ENCODE results near the gene PDE10A. TPM values are rescaled to one million over a fixed set of nuclear protein-coding genes. Genes with fewer than 3 reads are reported as not detected.
"Not testable (repeated sequence)": the region's sequence is repeated elsewhere in the genome, so short reads cannot be mapped to it uniquely, and the experiment has no call there.

Gene PDE10A
- total RNA-seq, 4 donors from 2014 or later, result 0.54 to 4.4 (median 0.98) TPM

DNA sequence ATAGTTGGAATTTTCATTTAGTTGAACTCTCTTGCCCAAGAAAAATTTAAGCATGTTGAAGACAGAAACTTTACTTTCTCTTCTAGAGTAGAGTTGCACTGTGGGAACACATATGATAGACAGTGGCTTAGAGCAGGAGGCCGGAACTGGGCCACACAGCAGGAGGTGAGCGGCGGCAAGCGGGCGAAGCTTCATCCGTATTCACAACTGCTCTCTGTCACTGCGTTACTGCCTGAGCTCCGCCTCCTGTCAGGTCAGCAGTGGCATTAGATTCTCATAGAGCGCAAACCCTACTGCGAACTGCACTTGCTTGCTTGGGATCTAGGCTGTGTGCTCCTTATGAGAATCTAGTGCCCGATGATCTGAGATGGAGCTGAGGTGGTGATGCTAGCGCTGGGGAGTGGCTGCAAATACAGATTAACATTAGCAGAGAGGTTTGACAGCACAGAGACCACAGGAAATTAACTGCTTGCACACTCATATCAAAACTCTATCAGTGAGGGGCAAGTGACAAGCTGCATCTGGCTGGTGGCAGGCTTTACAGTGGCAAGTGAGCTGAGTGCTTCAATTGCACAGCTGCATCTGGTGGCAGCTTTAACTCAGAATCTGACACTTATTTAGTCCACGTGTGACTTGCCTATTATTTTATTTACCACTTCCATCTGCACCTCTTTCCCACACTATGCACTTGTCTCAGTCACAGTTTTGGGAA, 178.7 kb downstream of the PDE10A start:
- WGBS, 2 donors, result 88 to 95% methylated on average over 13 of the region's 13 CpGs
- intact Hi-C loops (cut with DNase I; ENCODE audit: low total_unique reads), result no loop called here
- no peak for DNase-seq (ENCODE audit: low spot score in 2 of 2)
- TF ChIP-seq, protein P1, sequence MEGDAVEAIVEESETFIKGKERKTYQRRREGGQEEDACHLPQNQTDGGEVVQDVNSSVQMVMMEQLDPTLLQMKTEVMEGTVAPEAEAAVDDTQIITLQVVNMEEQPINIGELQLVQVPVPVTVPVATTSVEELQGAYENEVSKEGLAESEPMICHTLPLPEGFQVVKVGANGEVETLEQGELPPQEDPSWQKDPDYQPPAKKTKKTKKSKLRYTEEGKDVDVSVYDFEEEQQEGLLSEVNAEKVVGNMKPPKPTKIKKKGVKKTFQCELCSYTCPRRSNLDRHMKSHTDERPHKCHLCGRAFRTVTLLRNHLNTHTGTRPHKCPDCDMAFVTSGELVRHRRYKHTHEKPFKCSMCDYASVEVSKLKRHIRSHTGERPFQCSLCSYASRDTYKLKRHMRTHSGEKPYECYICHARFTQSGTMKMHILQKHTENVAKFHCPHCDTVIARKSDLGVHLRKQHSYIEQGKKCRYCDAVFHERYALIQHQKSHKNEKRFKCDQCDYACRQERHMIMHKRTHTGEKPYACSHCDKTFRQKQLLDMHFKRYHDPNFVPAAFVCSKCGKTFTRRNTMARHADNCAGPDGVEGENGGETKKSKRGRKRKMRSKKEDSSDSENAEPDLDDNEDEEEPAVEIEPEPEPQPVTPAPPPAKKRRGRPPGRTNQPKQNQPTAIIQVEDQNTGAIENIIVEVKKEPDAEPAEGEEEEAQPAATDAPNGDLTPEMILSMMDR (IDR thresholded peaks at IDR 0.05), result no peak
- no peak for TF ChIP-seq POLR2A (IDR thresholded peaks at IDR 0.05)
- no peak overlapping the region for H3K4me3 ChIP-seq (ENCODE audit: low read depth, poor library complexity, severe bottlenecking)

DNA sequence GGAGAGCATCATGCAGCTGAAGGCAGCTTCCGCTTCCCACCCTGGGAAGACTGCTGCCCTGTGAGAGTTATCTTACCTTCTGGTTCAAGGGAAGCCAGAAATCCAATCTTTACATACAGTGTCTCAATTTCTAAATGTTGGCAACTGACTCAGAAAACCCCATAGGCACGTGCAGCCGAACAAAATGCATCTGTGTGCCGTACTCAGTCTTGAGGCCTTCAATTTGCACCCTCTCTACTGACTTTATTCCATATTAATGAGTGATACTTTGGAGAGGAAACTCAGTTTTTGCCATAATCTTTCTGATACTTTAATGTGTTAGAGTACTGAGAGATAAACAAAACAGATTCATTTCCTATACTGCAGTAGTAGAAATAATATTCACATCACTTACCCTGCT, 181.1 kb downstream of the PDE10A start:
- no peak for DNase-seq (ENCODE audit: low spot score in 2 of 2)
- H3K4me3 ChIP-seq (ENCODE audit: low read depth, poor library complexity, severe bottlenecking), result no peak overlapping the region
- 89 to 96% methylated on average over 4 of the region's 4 CpGs for WGBS, 2 donors
- TF ChIP-seq, protein P1 (IDR thresholded peaks at IDR 0.05), result no peak
- no peak for TF ChIP-seq POLR2A (IDR thresholded peaks at IDR 0.05)
- intact Hi-C loops (cut with DNase I; ENCODE audit: low total_unique reads), result no loop called here

DNA sequence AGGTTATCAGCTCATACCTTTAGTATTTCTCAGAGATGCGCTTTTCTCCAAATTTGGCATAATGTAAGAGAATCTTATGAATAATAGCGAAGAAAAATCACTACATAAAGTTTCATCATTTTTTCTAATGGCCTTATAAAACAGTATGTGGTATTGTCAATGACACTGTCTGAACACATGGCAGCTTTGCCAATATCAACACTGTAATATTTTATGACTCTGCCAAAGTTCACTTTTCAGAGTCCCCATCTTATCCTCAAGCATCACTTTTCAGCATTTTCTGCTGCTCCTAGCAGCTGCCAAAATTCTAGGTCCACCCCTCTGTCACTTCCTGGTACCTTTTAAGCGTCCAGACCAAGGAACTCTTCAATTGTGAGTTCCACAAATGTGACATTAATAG, 182.1 kb downstream of the PDE10A start:
- no peak for DNase-seq (ENCODE audit: low spot score in 2 of 2)
- intact Hi-C loops (cut with DNase I; ENCODE audit: low total_unique reads), result no loop called here
- no peak overlapping the region for H3K4me3 ChIP-seq (ENCODE audit: low read depth, poor library complexity, severe bottlenecking)
- WGBS, 2 donors, result 77 to 85% methylated on average over 3 of the region's 3 CpGs
- no peak for TF ChIP-seq POLR2A (IDR thresholded peaks at IDR 0.05)
- TF ChIP-seq, protein P1 (IDR thresholded peaks at IDR 0.05), result no peak

GRCh38 chr6:165478581-165478980, 184.5 kb downstream of the PDE10A start:
- intact Hi-C loops (cut with DNase I; ENCODE audit: low total_unique reads), result no loop called here
- 94 to 97% methylated on average over 1 of the region's 1 CpG for WGBS, 2 donors
- DNase-seq (ENCODE audit: low spot score in 2 of 2), result no peak
- H3K4me3 ChIP-seq (ENCODE audit: low read depth, poor library complexity, severe bottlenecking), result no peak overlapping the region
- TF ChIP-seq POLR2A (IDR thresholded peaks at IDR 0.05), result no peak
- TF ChIP-seq, protein P1 (IDR thresholded peaks at IDR 0.05), result no peak

DNA sequence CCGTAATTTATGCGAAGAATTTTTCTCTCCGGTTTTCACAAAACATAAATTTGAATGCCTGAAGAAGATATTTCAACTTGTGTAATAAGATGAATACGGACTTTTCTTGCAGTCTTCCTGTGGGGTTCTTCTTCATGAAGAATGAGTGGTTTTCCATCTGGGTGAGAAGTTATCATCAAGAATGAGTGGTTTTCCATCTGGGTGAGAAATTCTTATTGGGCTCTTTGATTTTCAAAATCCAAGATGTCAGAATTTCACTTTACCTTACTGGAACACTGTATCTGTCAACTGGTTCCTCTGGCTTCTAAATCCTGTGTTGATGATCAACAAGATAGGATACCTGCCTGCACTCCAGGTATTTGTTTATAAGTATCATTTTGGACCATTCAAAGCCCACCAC, 193.6 kb downstream of the PDE10A start:
- TF ChIP-seq POLR2A (IDR thresholded peaks at IDR 0.05), result no peak
- H3K4me3 ChIP-seq (ENCODE audit: low read depth, poor library complexity, severe bottlenecking), result no peak overlapping the region
- no peak for DNase-seq (ENCODE audit: low spot score in 2 of 2)
- 87 to 92% methylated on average over 4 of the region's 4 CpGs for WGBS, 2 donors
- intact Hi-C loops (cut with DNase I; ENCODE audit: low total_unique reads), result no loop called here

GRCh38 chr6:165468340-165469235, 194.5 kb downstream of the PDE10A start:
- intact Hi-C loops (cut with DNase I; ENCODE audit: low total_unique reads), result no loop called here
- TF ChIP-seq, protein P1 (IDR thresholded peaks at IDR 0.05), result no peak
- TF ChIP-seq POLR2A (IDR thresholded peaks at IDR 0.05), result no peak
- WGBS, 2 donors, result 78 to 85% methylated on average over 9 of the region's 9 CpGs

GRCh38 chr6:165463499-165463898, 199.5 kb downstream of the PDE10A start:
- DNase-seq (ENCODE audit: low spot score in 2 of 2); intact Hi-C loops (cut with DNase I; ENCODE audit: low total_unique reads); H3K4me3 ChIP-seq (ENCODE audit: low read depth, poor library complexity, severe bottlenecking): not testable (repeated sequence)
- 90 to 96% methylated on average over 6 of the region's 6 CpGs for WGBS, 2 donors

More at GRCh38 chr6:165468340-165469235, 194.5 kb downstream of the PDE10A start:
- DNase-seq (ENCODE audit: low spot score in 2 of 2), result no peak
- H3K4me3 ChIP-seq (ENCODE audit: low read depth, poor library complexity, severe bottlenecking), result no peak overlapping the region

GRCh38 chr6:165459605-165460301, 203.3 kb downstream of the PDE10A start:
- DNase-seq (ENCODE audit: low spot score in 2 of 2); H3K4me3 ChIP-seq (ENCODE audit: low read depth, poor library complexity, severe bottlenecking); intact Hi-C loops (cut with DNase I; ENCODE audit: low total_unique reads): not testable (repeated sequence)
- 19 to 30% methylated on average over 12 of the region's 12 CpGs for WGBS, 2 donors
